HepG2 (cell line): Measurements from ENCODE around the gene GMNN. TPM values are rescaled to one million over a fixed set of nuclear protein-coding genes. Genes with fewer than 3 reads are reported as not detected.

Experiments used
- ATAC-seq: fragments of 200-7000 bp; cut with Tn5 transposase; 3 replicates; pipeline ENCODE4 v1.9.1; 2020; ENCODE audit warnings: mild to moderate bottlenecking, moderate library complexity
- BruUV-seq: library from RNA; stranded (reverse); fragments of 400-500 nt; replicated peaks from 2 replicates; lab custom pipeline; 2021; lab: Mats Ljungman, UMichigan
- CTCF ChIA-PET: fragments of 300-600 bp; formaldehyde crosslinking; extraction: SDS; loops from one replicate; lab custom pipeline; 2021; ENCODE audit warnings: low total read pairs, inconsistent platforms, low intra/inter-chr PET ratio; lab: Yijun Ruan, JAX
- POLR2A ChIA-PET: fragments of 350-600 bp; sonication (Branson Sonifier 250); formaldehyde crosslinking; loops from one replicate; lab custom pipeline; 2020; ENCODE audit warnings: antibody characterized with exemption, inconsistent platforms; lab: Yijun Ruan, JAX
- DNase-seq: peaks from one replicate; pipeline ENCODE4 v3.0.0-alpha.2; 2015; ENCODE audit warnings: low spot score
- FAIRE-seq: peaks from 3 replicates; lab custom pipeline; 2011; peaks lifted over from hg19 to GRCh38; lab: Jason Lieb, UNC
- H2AFZ ChIP-seq: one replicate; pipeline ENCODE4 v1.6.1; 2011; ENCODE audit warnings: low read length, inconsistent platforms
- H3K27ac ChIP-seq: fragments of 300-600 bp; 3 replicates; pipeline ENCODE4 v1.8.0; 2011; ENCODE audit warnings: mixed run types, mild to moderate bottlenecking, mixed read lengths, low read length, inconsistent platforms; ENCODE audit not compliant: insufficient read depth; ENCODE audit errors: extremely low read length
- H3K27me3 ChIP-seq, 2 experiments: fragments of 200-600 bp in 1 of 2; 2 replicates in 1 of 2; 3 replicates in 1 of 2; pipeline versions ENCODE4 v1.6.0 to v1.8.0; 2011; ENCODE audit warnings: low read length in 2 of 2, mild to moderate bottlenecking in 2 of 2, moderate library complexity in 2 of 2, inconsistent platforms in 1 of 2; ENCODE audit not compliant: insufficient read depth in 2 of 2, control insufficient read depth in 1 of 2
- H3K36me3 ChIP-seq, 2 experiments: fragments of 200-600 bp in 1 of 2; replicated peaks in 1 of 2; 2 replicates in 1 of 2; 3 replicates in 1 of 2; pipeline versions ENCODE4 v1.5.1 to v1.8.0; 2011; ENCODE audit warnings: low read length in 2 of 2, inconsistent platforms in 1 of 2; ENCODE audit not compliant: insufficient read depth in 2 of 2, control insufficient read depth in 1 of 2
- H3K4me1 ChIP-seq: 2 replicates; pipeline ENCODE4 v1.5.1; 2012; ENCODE audit warnings: low read length, inconsistent platforms; ENCODE audit not compliant: insufficient read depth
- H3K4me2 ChIP-seq: 2 replicates; pipeline ENCODE4 v1.6.0; 2011; ENCODE audit warnings: low read depth, low read length, inconsistent platforms
- H3K4me3 ChIP-seq, 3 experiments: fragments of 200-600 bp in 1 of 3; sonication (generic), shearing (Covaris generic) in 1 of 3; replicated peaks in 1 of 3; 2 replicates each; pipeline ENCODE4 v1.5.1; 2011 to 2016; ENCODE audit warnings: low read length in 3 of 3, inconsistent platforms in 2 of 3, low read depth in 2 of 3, mild to moderate bottlenecking in 2 of 3, control low read depth in 1 of 3, mixed read lengths in 1 of 3; ENCODE audit not compliant: insufficient read depth in 1 of 3
- H3K79me2 ChIP-seq: one replicate; pipeline ENCODE4 v1.6.1; 2011; ENCODE audit warnings: low read length, inconsistent platforms; ENCODE audit not compliant: insufficient read depth
- H3K9ac ChIP-seq: 2 replicates; pipeline ENCODE4 v1.6.0; 2011; ENCODE audit warnings: mild to moderate bottlenecking, low read depth, low read length, inconsistent platforms; ENCODE audit not compliant: insufficient read depth
- H3K9me3 ChIP-seq: 2 replicates; pipeline ENCODE4 v1.5.1; 2012; ENCODE audit warnings: mild to moderate bottlenecking, low read length
- H4K20me1 ChIP-seq: 2 replicates; pipeline ENCODE4 v1.6.0; 2011; ENCODE audit warnings: inconsistent platforms, mild to moderate bottlenecking, low read length, moderate library complexity; ENCODE audit not compliant: insufficient read depth
- HOXA5 ChIP-seq: sonication (generic); formaldehyde crosslinking; IDR thresholded peaks from 2 replicates; pipeline ENCODE4 v1.4.0; 2020; ENCODE audit warnings: missing genetic modification reagents
- HOXD1 ChIP-seq: sonication (generic); formaldehyde crosslinking; IDR thresholded peaks from 2 replicates; pipeline ENCODE4 v1.5.0; 2020; ENCODE audit warnings: missing genetic modification reagents
- LBX2 ChIP-seq: sonication (generic); formaldehyde crosslinking; IDR thresholded peaks from 2 replicates; pipeline ENCODE4 v1.5.0; 2020; ENCODE audit warnings: missing genetic modification reagents, mild to moderate bottlenecking, borderline replicate concordance
- NKX3-1 ChIP-seq: sonication (generic); formaldehyde crosslinking; IDR thresholded peaks from 2 replicates; pipeline ENCODE4 v1.5.0; 2020; ENCODE audit warnings: missing genetic modification reagents
- NR2F1 ChIP-seq, 2 experiments: fragments of 450-650 bp in 1 of 2; formaldehyde crosslinking in 1 of 2; IDR thresholded peaks; 2 replicates each; pipeline versions ENCODE4 v1.5.0 to v1.6.1; 2016 to 2020; ENCODE audit warnings: mild to moderate bottlenecking in 1 of 2, missing compliant biosample characterization in 1 of 2, missing genetic modification reagents in 1 of 2, moderate library complexity in 1 of 2
- RAD51 ChIP-seq: fragments of 450-650 bp; IDR thresholded peaks from 2 replicates; pipeline ENCODE4 v1.6.1; 2016; ENCODE audit warnings: borderline replicate concordance
- RARA ChIP-seq: IDR thresholded peaks from 2 replicates; pipeline ENCODE4 v1.6.1; 2016; ENCODE audit warnings: missing genetic modification reagents, missing compliant biosample characterization
- SAP130 ChIP-seq: IDR thresholded peaks from 2 replicates; pipeline ENCODE4 v1.6.1; 2016; ENCODE audit warnings: low read depth
- SIN3A ChIP-seq: IDR thresholded peaks from 2 replicates; pipeline ENCODE4 v1.6.1; 2011; ENCODE audit warnings: low read depth, mild to moderate bottlenecking, control low read depth, low read length, borderline replicate concordance
- SOX13 ChIP-seq, 3 experiments: fragments of 450-650 bp in 1 of 3; sonication (generic) in 1 of 3; formaldehyde crosslinking in 1 of 3; IDR thresholded peaks in 2 of 3; conservative IDR thresholded peaks in 1 of 3; 2 replicates each; pipeline versions ENCODE4 v1.5.0 to v1.6.1; 2016 to 2020; ENCODE audit warnings: antibody characterized with exemption in 1 of 3, mild to moderate bottlenecking in 1 of 3, missing compliant biosample characterization in 1 of 3, missing genetic modification reagents in 1 of 3, moderate library complexity in 1 of 3
- SOX5 ChIP-seq: IDR thresholded peaks from 2 replicates; pipeline ENCODE4 v1.6.1; 2016; ENCODE audit warnings: borderline replicate concordance
- TCF7 ChIP-seq: sonication (generic); IDR thresholded peaks from 2 replicates; pipeline ENCODE4 v1.6.1; 2016; ENCODE audit warnings: antibody characterized with exemption, low read depth
- ZFP90 ChIP-seq: sonication (generic); formaldehyde crosslinking; IDR thresholded peaks from 2 replicates; pipeline ENCODE4 v1.8.0; 2022; ENCODE audit warnings: missing genetic modification reagents, mild to moderate bottlenecking, inconsistent platforms, borderline replicate concordance
- ZMYM3 ChIP-seq: sonication (generic); formaldehyde crosslinking; IDR thresholded peaks from 2 replicates; pipeline ENCODE4 v1.5.1; 2020; ENCODE audit warnings: mild to moderate bottlenecking, missing genetic modification reagents
- ZNF256 ChIP-seq: sonication (generic); formaldehyde crosslinking; conservative IDR thresholded peaks from 2 replicates; pipeline ENCODE4 v1.4.0; 2020; ENCODE audit warnings: missing genetic modification reagents
- ZNF350 ChIP-seq: sonication (generic); formaldehyde crosslinking; IDR thresholded peaks from 2 replicates; pipeline ENCODE4 v1.4.0; 2020; ENCODE audit warnings: mild to moderate bottlenecking, low read depth, missing genetic modification reagents, borderline replicate concordance
- ZNF558 ChIP-seq: sonication (generic); formaldehyde crosslinking; IDR thresholded peaks from 2 replicates; pipeline ENCODE4 v1.9.0; 2022; ENCODE audit warnings: mild to moderate bottlenecking, missing genetic modification reagents, borderline replicate concordance
- ZNF629 ChIP-seq: sonication (generic); formaldehyde crosslinking; conservative IDR thresholded peaks from 2 replicates; pipeline ENCODE4 v1.5.0; 2020; ENCODE audit warnings: missing genetic modification reagents
- WGBS: methylation state at CpG from one replicate; pipeline ENCODE4 v1.1.6; 2017; ENCODE audit warnings: low lambda C conversion rate; 5-methylcytosine and 5-hydroxymethylcytosine counted together
- in situ Hi-C: cut with HindIII; loops from 2 replicates; pipeline ENCODE4 v1.10.0; 2017; ENCODE audit warnings: low pct_unique_long_range_greater_than_20kb; ENCODE audit not compliant: extremely low pct_ligation_motif_present
- intact Hi-C: fragments of 100-400 bp; cut with micrococcal nuclease; formaldehyde crosslinking; loops from one replicate; pipeline ENCODE4 v1.10.0; 2022; ENCODE audit not compliant: unreplicated experiment
- polyA plus RNA-seq, 8 experiments: library from polyadenylated mRNA; depleted of rRNA in 3 of 8; stranded (reverse) in 7 of 8; unstranded in 1 of 8; fragments of >200 nt; fragmentation: Illumina TruSeq in 4 of 8; extraction: Trizol in 4 of 8; gene quantifications; 2 replicates each; pipeline versions ENCODE4 v1.2.1 to v1.2.3, GENCODE V29; 2011 to 2016; ENCODE audit warnings: low read depth in 4 of 8, missing spikeins in 1 of 8, mixed read lengths in 1 of 8; ENCODE audit not compliant: insufficient read depth in 1 of 8
- total RNA-seq, 5 experiments: library from RNA; depleted of rRNA; stranded (reverse); fragments of >200 nt; fragmentation: Illumina TruSeq; extraction: Trizol; gene quantifications; 2 replicates each; pipeline ENCODE4 v1.2.3, GENCODE V29; 2016; ENCODE audit warnings: low read depth in 1 of 5
- TF ChIP-seq, protein P1 (sequence below): sonication (generic); formaldehyde crosslinking; IDR thresholded peaks from 2 replicates; pipeline ENCODE4 v1.4.0; 2020; ENCODE audit warnings: missing genetic modification reagents

Gene GMNN
- total and polyA plus RNA-seq, 2 of the 13 experiments (the other 11 are each of a cell fraction or from before 2014, with no cell fraction given) = 61.8 to 154 TPM

DNA sequence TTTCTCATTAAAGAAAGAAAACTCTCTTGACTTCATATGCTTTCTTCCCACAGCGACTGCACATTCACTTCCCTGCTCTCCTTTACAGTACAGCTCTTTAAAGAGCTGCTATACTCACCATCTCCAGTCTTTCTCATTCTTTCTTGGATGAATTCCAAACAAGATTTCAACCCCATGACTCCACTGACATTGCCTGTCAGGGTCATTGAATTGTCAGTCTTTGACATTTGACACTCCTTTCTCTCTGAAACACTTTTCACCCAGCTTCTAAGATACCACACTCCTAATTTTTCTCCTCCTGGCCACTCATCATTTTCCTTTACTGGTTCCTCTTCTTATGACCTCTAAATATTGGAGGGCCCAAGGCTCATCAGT is 24.8 kb downstream of the GMNN start (continued):
- TF ChIP-seq SAP130 (CRISPR knock-in tag) = peak; percentile 56; the same call in 1 of the 2 replicates
- no peak for TF ChIP-seq RAD51
- peak in 1 of 2 experiments; percentile 52; a peak in 2 of 4 replicates for TF ChIP-seq NR2F1 (CRISPR knock-in tag; IDR thresholded peaks at IDR 0.05)
- peak; percentile 52 for TF ChIP-seq RARA (CRISPR knock-in tag)
- no peak for TF ChIP-seq SOX13 (IDR thresholded peaks at IDR 0.05)
- peak in 1 of 2 experiments; percentile 27; a peak in 1 of 4 replicates for TF ChIP-seq SOX13 (CRISPR knock-in tag; conservative IDR thresholded peaks at IDR 0.05 in 1 of 2, IDR thresholded peaks at IDR 0.05 in 1 of 2)
- TF ChIP-seq SOX5 (CRISPR knock-in tag) = 0 out of 2 replicates have a peak, but pooled peaks have one; percentile 17

DNA sequence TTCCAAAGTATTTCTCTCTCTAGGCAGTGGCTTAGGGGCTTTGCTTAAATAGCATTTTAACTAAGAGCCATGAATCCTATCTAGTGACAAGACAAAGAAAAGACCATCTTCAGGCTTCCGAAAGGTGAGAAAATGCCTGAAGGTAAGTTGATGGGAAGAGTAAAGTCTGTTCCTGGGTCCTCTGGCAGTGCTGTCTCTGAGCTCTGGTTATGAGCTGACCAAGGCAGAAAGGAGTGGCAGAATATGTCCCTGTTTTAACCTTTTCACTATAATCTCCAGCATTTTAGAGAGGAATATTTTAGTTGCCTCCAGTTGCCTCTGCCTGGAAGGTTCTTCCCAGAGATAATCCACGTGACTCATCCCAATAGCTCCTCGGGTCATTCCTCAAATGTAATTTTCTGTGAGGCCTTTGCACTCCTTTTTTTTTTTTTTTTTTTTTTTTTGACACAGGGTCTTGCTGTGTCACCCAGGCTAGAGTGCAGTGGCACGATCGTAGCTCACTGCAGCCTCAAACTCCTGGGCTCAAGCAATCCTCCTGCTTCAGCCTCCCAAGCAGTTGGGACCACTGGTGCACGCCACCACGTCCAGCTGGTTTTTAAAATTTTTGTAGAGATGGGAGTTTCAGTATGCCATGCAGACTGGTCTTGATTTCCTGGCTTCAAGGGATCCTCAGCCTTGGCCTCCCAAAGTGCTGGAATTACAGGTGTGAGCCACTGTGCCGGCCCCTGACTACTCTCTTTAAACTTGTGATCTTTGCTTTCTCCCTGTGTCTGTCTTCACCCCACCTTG is 27.7 kb downstream of the GMNN start:
- no peak for FAIRE-seq
- peak overlapping the region; percentile 53 for H3K27ac ChIP-seq
- ATAC-seq = peak; percentile 63
- H4K20me1 ChIP-seq = no peaks in the 10 kb centered on the region
- ChIA-PET POLR2A (interaction anchor here (0.6 to 1.3 kb wide), 9 partner anchors 19 to 1254 kb away, joined by 3 to 5 read pairs (median 4); a partner anchor contains a TSS), CTCF (no interaction called here)
- BruUV-seq = no TSS peak
- peak overlapping the region in 2 of 3 experiments; percentile 43 to 44; a peak in 4 of 6 replicates for H3K4me3 ChIP-seq
- DNase-seq = peak; percentile 61
- intact Hi-C loops = loop anchor here (1.0 kb wide), 1 partner anchor 27 kb away; no protein-coding TSS in a partner anchor
- no peaks in the 10 kb centered on the region for H3K36me3 ChIP-seq
- H2AFZ ChIP-seq = no peak overlapping the region
- peak overlapping the region; percentile 81 for H3K4me2 ChIP-seq
- in situ Hi-C loops = no loop called here
- WGBS = 15% methylated on average over 8 of the region's 8 CpGs
- H3K4me1 ChIP-seq = peaks cover 61% of the 10 kb centered on the region
- H3K9me3 ChIP-seq = no peaks in the 10 kb centered on the region
- H3K27me3 ChIP-seq = no peaks in the 10 kb centered on the region
- H3K79me2 ChIP-seq = no peaks in the 10 kb centered on the region
- H3K9ac ChIP-seq = peak overlapping the region; percentile 15
- 0 out of 2 replicates have a peak, but pooled peaks have one; percentile 34 for TF ChIP-seq ZNF256
- TF ChIP-seq HOXA5 = 0 out of 2 replicates have a peak, but pooled peaks have one; percentile 21
- TF ChIP-seq ZMYM3 (CRISPR knock-in tag) = peak; percentile 56; the same call in 1 of the 2 replicates
- TF ChIP-seq ZNF558 (CRISPR knock-in tag) = no peak
- TF ChIP-seq NKX3-1 (CRISPR knock-in tag) = no peak
- 0 out of 2 replicates have a peak, but pooled peaks have one; percentile 10 for TF ChIP-seq ZNF629 (CRISPR knock-in tag)
- no peak for TF ChIP-seq ZNF350 (CRISPR knock-in tag)
- no peak for TF ChIP-seq SIN3A
- peak; percentile 29; the same call in 1 of the 2 replicates for TF ChIP-seq HOXD1 (CRISPR knock-in tag)
- TF ChIP-seq ZFP90 (CRISPR knock-in tag) = 0 out of 2 replicates have a peak, but pooled peaks have one; percentile 58
- TF ChIP-seq, protein P1, sequence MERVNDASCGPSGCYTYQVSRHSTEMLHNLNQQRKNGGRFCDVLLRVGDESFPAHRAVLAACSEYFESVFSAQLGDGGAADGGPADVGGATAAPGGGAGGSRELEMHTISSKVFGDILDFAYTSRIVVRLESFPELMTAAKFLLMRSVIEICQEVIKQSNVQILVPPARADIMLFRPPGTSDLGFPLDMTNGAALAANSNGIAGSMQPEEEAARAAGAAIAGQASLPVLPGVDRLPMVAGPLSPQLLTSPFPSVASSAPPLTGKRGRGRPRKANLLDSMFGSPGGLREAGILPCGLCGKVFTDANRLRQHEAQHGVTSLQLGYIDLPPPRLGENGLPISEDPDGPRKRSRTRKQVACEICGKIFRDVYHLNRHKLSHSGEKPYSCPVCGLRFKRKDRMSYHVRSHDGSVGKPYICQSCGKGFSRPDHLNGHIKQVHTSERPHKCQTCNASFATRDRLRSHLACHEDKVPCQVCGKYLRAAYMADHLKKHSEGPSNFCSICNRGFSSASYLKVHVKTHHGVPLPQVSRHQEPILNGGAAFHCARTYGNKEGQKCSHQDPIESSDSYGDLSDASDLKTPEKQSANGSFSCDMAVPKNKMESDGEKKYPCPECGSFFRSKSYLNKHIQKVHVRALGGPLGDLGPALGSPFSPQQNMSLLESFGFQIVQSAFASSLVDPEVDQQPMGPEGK (CRISPR knock-in tag) = no peak
- TF ChIP-seq LBX2 (CRISPR knock-in tag) = no peak
- peak; percentile 53; the same call in 1 of the 2 replicates for TF ChIP-seq TCF7
